ENCODE data around the gene GALNT3. TPM values are rescaled to one million over a fixed set of nuclear protein-coding genes. Genes with fewer than 3 reads are reported as not detected.

Gene GALNT3
- total RNA-seq, 1 experiment from 2014 or later: 0.23 TPM

- no peak for DNase-seq (ENCODE audit: low spot score)
Observed at GRCh38 chr2:165796819-165797530, 2.9 kb upstream of the GALNT3 start.

- no peak for DNase-seq (ENCODE audit: low spot score)
Observed at GRCh38 chr2:165796129-165796528, 2.1 kb upstream of the GALNT3 start.

GRCh38 chr2:165795011-165795410, 964 bp upstream of the GALNT3 start:
- no peak for DNase-seq (ENCODE audit: low spot score)

DNA sequence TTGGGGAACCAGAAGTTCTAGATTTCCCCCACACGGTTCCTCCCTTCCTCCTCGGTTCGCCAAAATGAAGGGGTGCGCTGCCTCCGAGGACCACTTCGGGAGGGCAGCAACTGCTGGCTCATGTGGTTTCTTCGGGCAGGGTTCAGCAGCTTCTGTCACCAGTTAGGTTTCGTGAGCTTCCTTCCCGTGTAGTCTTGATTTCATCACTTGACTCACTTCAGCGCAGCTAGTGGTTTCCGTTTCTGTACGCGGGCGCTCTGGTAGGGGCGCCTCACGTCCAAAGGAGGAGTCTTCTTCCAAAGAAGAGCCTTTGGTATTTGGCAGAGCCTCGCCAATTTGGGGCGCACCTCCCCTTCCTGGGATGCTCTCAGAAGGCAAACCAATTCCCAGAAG, 485 bp upstream of the GALNT3 start:
- DNase-seq (ENCODE audit: low spot score): no peak

DNA sequence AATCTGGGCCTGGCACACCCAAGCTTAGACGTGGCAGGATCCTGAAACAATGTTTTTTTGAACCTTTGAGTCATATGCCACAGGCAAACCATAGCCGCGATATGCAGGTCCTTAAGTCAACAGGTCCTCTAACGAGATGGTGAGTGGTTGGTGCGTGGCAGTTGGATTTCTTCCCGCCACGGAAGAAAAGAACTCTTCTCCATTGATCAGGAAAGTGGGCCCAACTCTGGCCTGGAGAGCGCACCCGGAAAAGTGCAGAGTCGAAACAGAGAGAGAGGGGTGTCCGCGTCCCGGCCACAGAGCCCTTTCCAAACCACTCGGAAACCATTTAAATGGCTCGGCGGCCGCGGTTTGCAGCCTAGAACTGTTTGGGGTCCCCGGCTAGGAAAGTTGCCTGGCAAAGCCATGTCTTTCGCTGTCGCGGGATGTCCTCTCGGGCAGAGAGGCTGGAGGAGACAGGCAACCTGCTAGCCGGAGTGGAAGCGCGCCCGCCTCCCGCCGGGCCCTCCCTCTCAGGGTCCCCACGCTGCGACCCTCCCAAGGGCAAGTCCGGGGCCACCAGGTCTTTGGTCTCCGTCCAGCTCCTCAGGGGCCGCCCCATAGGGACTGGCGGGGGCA, 777 bp downstream of the GALNT3 start:
- DNase-seq (ENCODE audit: low spot score): no peak

DNA sequence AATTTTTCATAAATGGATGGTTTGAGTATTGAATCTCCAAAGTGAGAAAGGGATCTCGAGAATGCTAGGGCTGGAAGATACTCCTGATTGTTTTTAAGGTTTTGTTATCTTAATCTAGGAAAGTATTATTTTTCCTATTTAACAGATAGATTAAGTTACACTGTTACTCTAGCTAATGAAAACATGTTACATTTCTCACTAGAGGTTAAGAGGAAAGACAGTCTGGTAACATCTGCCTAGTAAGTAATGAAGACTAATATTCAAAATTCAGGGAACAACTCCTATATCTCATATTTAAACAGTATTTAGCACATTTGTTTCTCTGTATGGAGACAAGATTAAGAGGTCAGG, 2.0 kb downstream of the GALNT3 start:
- no peak for DNase-seq (ENCODE audit: low spot score)

DNA sequence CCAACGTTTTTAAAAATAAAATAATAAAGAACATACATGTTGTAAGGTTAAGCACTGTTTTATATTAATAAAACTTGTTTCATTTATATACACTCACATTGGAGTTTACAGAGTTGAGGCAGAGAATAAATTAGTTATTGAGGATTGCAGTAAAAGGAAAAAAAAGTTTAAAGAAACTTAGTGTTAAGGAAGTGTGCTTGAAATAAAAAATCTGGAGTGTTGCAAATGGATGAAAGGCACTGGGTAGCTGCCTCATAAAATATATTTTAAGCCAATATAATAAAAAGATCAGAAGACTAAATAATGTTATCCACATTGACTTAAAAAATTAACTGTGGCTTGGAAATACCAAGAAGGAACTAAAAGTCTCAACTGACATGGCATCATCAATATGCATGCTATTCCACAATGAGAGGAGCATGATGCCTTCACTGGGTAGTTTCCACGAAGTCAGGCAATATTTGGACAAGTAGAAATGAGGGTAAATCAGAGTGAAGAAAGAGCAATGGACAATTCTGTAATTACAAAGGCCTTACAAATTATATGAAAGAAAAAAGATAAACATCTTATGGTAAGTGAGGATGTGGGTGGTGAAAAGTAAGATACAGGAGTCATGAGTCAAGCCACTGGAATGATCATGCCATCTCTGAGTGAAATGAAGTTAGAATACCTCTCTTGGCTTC, 2.5 kb downstream of the GALNT3 start:
- DNase-seq (ENCODE audit: low spot score): peak; percentile 18

GRCh38 chr2:165790466-165790865, 3.6 kb downstream of the GALNT3 start:
- no peak for DNase-seq (ENCODE audit: low spot score)

- DNase-seq (ENCODE audit: low spot score): no peak
Observed at GRCh38 chr2:165787334-165787733, 6.7 kb downstream of the GALNT3 start.

DNA sequence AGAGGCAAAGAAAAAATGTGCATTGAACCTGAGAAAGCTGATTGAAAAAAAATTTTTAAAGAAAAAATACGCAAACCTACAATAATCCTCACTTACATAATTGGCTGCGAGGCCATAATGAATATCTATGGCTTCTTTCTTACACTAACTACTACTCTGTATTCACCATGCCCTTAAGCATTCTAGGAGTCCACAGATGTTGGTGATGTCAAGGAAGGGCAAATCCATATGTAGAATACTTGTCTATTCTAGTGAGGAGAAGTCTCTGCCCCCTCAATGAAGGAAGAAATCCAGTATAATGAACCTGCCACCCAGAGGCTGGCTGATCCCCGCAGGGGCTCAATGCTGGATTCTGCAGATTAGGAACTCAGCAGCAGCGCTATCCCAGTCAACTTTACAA, 14.3 kb downstream of the GALNT3 start:
- no peak for DNase-seq (ENCODE audit: low spot score)

- DNase-seq (ENCODE audit: low spot score): no peak
Observed at GRCh38 chr2:165778653-165779451, 15.2 kb downstream of the GALNT3 start.

- DNase-seq (ENCODE audit: low spot score): no peak
Observed at GRCh38 chr2:165778187-165778556, 15.9 kb downstream of the GALNT3 start.

DNA sequence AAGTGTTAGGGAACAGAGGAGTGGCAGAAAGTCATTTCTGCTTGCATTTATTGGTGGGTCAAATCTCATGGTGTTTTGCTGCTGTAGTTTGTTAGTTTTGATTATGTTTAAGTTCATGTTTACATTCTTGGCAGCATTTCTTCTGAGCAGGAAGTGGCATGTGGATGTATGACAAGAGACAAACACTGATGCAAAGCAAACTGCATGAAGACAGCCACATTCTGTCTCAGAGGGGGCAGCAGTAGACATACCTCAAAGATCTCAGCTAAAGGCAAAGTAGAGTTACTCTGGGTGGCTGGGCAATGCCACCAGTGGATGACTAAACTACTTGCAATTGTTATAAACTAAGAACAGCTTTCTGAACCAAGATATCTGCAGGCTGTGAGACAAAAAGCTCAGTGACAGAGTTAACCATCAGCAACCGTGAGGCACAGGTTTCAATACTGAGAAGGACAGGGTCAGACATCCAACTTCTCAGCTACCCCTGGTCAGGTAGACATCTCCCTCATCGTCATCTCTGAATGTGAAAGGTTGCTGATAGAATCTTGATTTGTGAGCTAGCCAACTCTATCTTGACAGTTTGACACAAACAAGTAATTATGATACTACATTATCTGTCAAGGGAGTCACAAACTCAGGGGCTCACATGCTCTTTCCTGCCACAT, 16.4 kb downstream of the GALNT3 start:
- no peak for DNase-seq (ENCODE audit: low spot score)

GRCh38 chr2:165776796-165777195, 17.3 kb downstream of the GALNT3 start:
- DNase-seq (ENCODE audit: low spot score): no peak

DNA sequence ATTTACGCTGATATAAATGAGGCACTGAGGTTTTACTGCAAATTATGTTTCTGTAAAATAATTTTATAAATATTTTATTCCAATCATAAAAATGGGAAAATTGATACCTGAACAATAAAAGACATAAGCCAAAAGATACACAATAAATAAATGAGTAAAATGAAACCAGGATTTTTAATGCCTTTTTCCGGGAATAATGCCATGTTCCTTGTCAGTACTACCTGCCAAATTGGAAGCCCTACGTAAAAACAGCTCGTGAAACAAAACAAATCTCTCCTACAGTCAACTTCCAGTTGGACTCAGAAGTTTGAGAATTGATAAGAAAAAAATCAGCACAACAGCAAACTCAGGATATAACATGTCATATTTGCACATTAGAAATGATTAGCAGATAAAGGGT, 18.0 kb downstream of the GALNT3 start:
- DNase-seq (ENCODE audit: low spot score): no peak

DNA sequence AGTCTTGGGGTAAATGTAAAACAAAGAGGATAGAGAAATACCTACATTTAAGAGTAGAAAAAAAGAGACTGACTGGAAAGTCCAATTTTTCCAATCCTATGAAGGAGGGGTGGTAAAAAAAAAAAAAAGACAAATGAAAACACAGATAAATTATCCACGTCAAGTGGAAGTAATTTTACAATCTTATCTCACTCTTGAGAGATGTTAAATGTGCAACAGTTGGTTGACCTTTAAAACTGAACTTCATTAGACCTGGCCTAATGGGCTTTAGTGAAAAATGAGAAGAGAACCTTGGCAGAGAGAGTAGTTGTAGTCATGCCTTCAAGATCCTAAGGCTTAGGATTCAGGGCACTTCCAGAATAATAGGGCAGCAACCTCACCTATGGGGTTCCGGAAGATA, 20.4 kb downstream of the GALNT3 start:
- no peak for DNase-seq (ENCODE audit: low spot score)

GRCh38 chr2:165772183-165772582, 21.9 kb downstream of the GALNT3 start:
- no peak for DNase-seq (ENCODE audit: low spot score)

- no peak for DNase-seq (ENCODE audit: low spot score)
Observed at GRCh38 chr2:165766326-165766927, 27.6 kb downstream of the GALNT3 start.

GRCh38 chr2:165762723-165763122, 31.3 kb downstream of the GALNT3 start:
- DNase-seq (ENCODE audit: low spot score): no peak

- no peak for DNase-seq (ENCODE audit: low spot score)
Observed at GRCh38 chr2:165757906-165758675, 36.0 kb downstream of the GALNT3 start.

- DNase-seq (ENCODE audit: low spot score): no peak
Observed at GRCh38 chr2:165746501-165746900, 47.5 kb downstream of the GALNT3 start.
